IMR-90 (cell line): Measurements from ENCODE around the gene NTSR1.

Experiments used
- BHLHE40 ChIP-seq: fragments of 150-350 bp; IDR thresholded peaks from 2 replicates; pipeline ENCODE4 v1.6.1; 2016; ENCODE audit warnings: mild to moderate bottlenecking, low read depth, low read length
- CTCF ChIP-seq: conservative IDR thresholded peaks from 2 replicates; pipeline ENCODE4 v1.5.1; 2012; ENCODE audit warnings: mild to moderate bottlenecking, low read depth, low read length, improper control_type of control experiment
- MAFK ChIP-seq: IDR thresholded peaks from 2 replicates; pipeline ENCODE4 v1.6.1; 2012; ENCODE audit warnings: low read depth, low read length, improper control_type of control experiment
- MXI1 ChIP-seq: IDR thresholded peaks from 2 replicates; pipeline ENCODE4 v1.6.1; 2012; ENCODE audit warnings: low read depth, mild to moderate bottlenecking, low read length, moderate library complexity, borderline replicate concordance
- POLR2A ChIP-seq: IDR thresholded peaks from 2 replicates; pipeline ENCODE4 v1.6.1; 2012; ENCODE audit warnings: mild to moderate bottlenecking, low read depth, low read length
- RAD21 ChIP-seq: IDR thresholded peaks from 2 replicates; pipeline ENCODE4 v1.6.1; 2012; ENCODE audit warnings: low read length, improper control_type of control experiment
- RCOR1 ChIP-seq: IDR thresholded peaks from 2 replicates; pipeline ENCODE4 v1.6.1; 2012; ENCODE audit warnings: mild to moderate bottlenecking, low read length, improper control_type of control experiment; ENCODE audit not compliant: insufficient replicate concordance
- RFX5 ChIP-seq: IDR thresholded peaks from 2 replicates; pipeline ENCODE4 v1.8.0; 2012; ENCODE audit warnings: low read depth, mild to moderate bottlenecking, low read length, moderate library complexity
- USF2 ChIP-seq: fragments of 150-350 bp; IDR thresholded peaks from 2 replicates; pipeline ENCODE4 v1.6.1; 2017; ENCODE audit warnings: mild to moderate bottlenecking, antibody characterized with exemption, low read length, low read depth

- no peak for TF ChIP-seq CTCF
- TF ChIP-seq MAFK: no peak
- no peak for TF ChIP-seq POLR2A
- TF ChIP-seq BHLHE40: no peak
- no peak for TF ChIP-seq RAD21
- TF ChIP-seq MXI1: no peak
- TF ChIP-seq RCOR1: no peak
- TF ChIP-seq RFX5: no peak
- no peak for TF ChIP-seq USF2
These were observed 76.8 kb downstream of the NTSR1 start for GRCh38 chr20:62785393-62785792.
